Activated effector memory CD4-positive, alpha-beta T cell treated with Interleukin-2 at 50 U/mL for 16 hours (primary cell): ENCODE results near the gene MACROD2.

Experiments used
- DNase-seq: peaks from one replicate; pipeline ENCODE4 v3.0.0-alpha.2; 2020

The MACROD2 gene

GRCh38 chr20:14685183-14685582, 689.9 kb downstream of the MACROD2 start:
- no peak for DNase-seq

- no peak for DNase-seq
These were observed 692.0 kb downstream of the MACROD2 start for GRCh38 chr20:14687313-14687712.

GRCh38 chr20:14688005-14688404, 692.7 kb downstream of the MACROD2 start:
- no peak for DNase-seq

DNA sequence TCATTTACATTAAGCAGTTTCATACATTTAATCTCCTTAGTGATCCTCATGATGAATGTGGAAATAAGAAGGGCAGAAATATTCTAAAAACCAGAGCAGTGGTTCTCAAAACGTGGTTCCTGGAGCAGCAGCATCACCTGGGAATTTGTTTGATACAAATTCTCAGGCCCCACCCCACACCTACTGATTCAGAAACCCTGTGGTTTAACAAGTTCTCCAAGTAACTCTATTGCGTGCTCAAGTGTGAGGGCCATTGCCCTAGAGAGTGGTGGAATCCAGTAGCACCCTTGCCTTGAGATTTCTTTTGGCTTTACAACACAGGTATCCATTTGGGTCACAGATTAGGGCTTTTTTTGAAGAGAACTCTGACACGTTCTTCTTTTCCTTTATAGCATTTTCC, 696.7 kb downstream of the MACROD2 start:
- DNase-seq: no peak

DNA sequence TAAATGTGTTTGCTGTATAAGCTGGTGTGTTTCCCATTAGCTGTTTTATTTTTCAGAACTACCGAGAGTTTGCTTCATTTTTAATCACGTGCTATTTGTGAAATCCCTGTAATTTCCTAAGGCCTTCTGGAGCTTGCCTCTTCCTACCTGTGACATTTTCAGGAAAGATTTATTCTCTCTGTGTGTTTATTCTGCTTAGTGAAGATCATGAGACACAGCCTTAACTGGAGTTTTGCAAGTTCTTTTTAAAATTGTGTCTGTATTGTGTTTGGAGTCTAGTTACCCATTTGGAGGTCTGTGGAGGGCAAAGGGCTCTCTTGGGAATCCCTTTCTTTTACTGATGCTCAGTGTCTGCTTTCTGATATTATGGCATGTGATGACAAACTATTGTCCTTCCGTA, 701.2 kb downstream of the MACROD2 start:
- DNase-seq: no peak

DNA sequence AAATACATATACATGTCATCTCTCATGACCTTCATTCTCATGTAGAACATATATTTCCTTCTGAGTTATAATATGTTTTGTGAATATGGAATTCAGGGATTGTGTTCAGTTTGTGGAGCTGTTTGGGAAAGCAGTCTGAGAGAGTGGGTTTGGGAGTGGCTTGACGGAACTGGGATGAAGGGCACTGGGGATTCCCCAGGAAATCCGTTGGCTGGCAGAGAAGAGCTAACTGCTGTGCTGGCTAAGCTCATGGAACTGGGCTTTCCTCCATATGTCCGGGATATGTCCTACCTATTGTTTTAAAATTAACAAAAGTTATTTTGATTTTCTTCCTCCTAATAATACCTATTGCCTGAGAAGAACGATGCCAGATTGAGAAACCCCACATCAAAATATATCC, 701.6 kb downstream of the MACROD2 start:
- no peak for DNase-seq

- no peak for DNase-seq
These were observed 702.8 kb downstream of the MACROD2 start for GRCh38 chr20:14698125-14698524.

DNA sequence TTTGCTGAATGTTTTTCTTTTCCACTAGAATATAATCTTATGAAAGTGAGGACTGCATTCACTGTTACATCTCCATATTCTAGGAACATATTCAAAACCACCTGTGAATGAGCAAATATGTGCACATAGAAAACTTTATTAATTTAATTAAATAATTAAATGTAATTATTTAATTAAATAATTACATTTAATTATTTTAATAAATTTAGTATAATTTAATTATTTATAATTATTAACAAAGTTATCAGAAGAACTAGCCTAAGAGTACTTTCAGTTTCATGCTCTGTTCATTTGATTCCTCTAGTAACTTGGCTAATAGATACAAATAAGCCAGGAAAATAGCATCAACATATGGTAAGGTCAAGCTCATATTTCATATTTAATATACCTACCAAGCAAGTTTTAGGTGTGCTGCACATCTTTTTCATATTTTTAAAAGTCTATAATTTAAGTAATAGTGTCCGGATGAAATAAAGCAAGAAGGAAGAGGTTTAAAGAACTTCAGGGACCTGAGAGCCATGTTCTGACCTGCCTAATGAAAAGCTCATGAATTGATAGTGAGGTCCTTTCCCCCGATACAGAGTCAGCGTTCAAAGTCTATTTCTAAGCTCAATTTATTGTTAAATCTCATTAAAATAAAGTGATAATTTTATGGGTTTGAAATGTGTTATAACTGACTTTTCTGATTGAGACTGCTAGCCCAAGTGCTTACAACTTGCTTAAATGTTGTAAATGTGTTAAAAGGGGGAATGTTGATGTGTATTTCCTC, 703.5 kb downstream of the MACROD2 start:
- no peak for DNase-seq

DNA sequence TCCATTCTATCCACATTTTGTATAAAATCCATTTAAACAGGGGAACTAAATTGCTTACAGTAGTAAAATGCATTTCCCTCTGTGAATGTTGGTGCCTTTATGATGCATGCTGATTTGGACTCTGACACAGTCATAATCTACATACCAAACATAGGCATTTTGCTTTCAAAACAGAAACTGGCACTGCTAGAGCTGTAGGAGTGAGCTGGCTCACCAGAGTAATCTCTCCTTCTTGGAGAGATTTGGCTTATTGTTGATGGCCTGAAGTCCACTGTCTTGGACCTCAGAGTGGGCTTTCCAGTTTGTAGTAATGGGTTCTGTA, 705.3 kb downstream of the MACROD2 start:
- no peak for DNase-seq

DNA sequence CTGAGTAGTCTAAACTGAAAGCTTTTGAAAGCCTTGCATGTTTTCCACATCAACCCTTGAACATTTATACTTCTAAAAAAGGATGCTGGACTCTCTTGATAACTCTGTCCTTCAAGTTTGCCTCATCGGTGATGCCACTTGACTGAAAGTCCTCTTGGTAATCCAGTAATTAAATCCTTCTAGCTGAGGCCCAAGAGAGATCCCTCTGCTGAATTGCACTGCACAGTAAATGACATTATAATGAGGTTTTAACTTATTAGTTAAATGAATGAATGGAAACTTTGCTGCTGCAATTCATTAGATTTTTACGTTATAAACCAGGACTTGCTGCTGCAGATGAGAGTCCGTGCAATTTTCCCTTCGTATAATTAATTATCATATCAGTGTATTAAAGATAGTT, 706.0 kb downstream of the MACROD2 start:
- DNase-seq: no peak

DNA sequence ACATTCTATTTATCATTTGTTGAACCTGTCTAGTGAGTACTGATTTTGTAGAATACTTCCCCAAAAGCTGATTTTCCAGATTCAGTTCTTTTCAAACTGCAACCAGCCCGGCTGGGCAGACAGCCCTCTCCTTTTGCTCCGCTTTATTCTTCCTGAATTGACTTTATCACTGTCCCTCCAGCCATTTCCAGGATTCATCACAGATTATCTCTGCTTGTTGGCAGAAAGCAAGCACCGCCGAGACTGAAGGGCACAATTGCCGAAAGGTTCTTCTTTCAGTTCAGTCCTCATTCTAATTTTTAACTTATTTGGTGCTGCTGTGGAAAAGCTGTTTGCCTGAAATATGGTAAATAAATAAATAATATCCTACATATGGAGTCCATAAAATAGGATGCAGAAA, 711.2 kb downstream of the MACROD2 start:
- DNase-seq: no peak

GRCh38 chr20:14707026-14707680, 711.8 kb downstream of the MACROD2 start:
- no peak for DNase-seq

- DNase-seq: no peak
These were observed 712.7 kb downstream of the MACROD2 start for GRCh38 chr20:14707865-14708596.

DNA sequence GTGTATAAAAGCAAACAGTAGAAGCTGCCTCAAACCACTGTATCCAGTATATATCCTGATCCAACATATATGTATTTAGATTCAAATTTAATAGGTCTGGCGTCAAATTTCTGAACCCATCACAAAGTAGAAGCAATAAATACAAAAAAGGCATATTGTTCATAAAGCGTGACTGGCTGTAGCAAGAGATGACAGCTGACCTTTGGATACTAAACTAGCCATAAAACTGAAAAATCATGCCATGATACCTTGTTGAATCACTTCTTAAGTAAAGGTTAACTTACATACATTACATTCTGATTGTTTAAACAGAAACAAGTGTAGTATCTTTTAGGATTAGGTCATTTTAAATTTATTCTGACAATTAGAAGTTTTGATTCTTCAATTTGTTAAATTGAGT, 714.1 kb downstream of the MACROD2 start:
- no peak for DNase-seq

DNA sequence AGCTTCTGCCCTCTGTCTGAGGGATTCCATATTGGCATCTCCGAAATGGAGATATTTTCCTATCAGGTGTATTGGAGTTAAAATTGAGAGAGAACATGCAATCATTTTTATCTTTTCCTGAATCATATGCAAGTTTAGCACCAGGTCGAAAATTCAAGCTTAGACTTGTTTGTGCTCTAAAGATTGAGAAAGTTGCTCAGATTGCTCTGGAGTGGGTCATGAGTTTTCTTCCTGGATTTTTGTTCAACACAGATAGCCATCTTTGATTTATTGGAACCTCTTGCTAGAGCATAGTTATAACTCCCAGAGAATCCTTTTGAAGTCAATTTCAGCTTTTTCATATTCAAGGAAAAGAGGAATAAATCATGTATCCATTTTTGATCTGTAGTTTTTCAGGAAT, 715.6 kb downstream of the MACROD2 start:
- DNase-seq: no peak

GRCh38 chr20:14711652-14712051, 716.3 kb downstream of the MACROD2 start:
- DNase-seq: no peak

DNA sequence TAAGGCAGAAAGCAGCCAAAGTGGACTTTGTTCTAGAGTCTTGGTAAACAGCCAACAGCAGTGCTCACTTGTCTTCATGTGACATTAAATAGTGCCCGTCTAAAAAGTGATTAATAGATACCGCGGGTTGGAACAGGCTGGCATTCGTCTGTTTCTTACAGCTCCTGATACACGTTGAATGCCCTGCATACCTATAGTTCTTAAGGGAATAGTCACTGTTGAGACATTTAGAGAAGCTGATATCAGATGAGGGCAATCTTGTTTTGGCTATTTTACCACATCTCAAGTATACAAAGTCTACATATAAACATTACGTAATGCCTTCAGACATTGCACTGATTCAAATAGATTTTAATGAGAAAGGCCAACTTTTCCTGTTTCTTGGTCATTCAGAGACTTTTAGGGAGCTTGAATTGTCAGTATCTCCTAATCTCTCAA, 717.0 kb downstream of the MACROD2 start:
- DNase-seq: no peak

- DNase-seq: no peak
These were observed 720.1 kb downstream of the MACROD2 start for GRCh38 chr20:14715400-14715799.

GRCh38 chr20:14716351-14716801, 721.1 kb downstream of the MACROD2 start:
- no peak for DNase-seq

- DNase-seq: no peak
These were observed 722.1 kb downstream of the MACROD2 start for GRCh38 chr20:14717134-14717999.

DNA sequence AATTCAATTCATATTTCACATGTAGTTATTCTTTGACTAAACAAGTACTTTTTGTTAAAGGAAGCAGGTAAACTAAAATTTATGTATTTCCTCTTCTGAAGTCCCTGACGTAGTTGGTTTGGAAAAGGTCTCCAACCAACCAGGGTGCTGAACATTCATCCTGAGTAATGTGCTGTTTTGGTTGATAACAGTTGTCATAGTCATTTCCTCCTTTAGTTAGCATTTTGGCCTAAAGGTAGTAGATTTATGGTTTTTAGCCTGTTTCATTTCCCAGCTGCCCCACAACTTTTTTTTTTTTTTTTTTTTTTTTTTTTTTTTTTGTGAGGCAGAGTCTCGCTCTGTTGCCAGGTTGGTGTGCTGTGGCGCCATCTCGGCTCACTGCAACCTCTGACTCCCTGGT, 724.9 kb downstream of the MACROD2 start:
- DNase-seq: no peak

GRCh38 chr20:14721926-14722452, 726.7 kb downstream of the MACROD2 start:
- no peak for DNase-seq

DNA sequence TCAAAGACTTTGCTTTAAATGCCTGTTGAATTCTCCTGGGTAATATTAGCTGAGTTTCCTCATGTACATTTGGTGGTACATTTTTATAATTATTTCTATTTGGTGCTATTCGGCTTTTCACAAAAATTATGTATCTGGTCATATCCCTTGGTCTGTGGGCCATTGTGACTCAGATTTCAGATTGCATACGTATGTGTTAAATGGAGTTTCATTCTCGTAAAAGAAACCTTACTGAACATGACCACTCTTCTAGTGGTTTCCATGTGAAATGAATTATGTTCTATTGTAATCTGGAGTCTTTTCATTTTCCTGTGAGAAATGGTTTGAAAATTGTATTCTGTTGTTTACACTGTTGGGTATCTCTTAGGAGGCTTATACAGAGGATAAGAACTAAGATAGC, 728.3 kb downstream of the MACROD2 start:
- DNase-seq: no peak
